Heart right ventricle (tissue), 16 donors: ENCODE measurements around the gene ST7. TPM values are rescaled to one million over a fixed set of nuclear protein-coding genes. Genes with fewer than 3 reads are reported as not detected.

ENCODE experiments used
- ATAC-seq, 8 donors: fragments of 200-7000 bp; cut with Tn5 transposase; one replicate each; pipeline ENCODE4 v1.9.1; 2020; ENCODE audit warnings: mild to moderate bottlenecking in 8 of 8, moderate library complexity in 8 of 8, moderate number of reproducible peaks in 1 of 8
- DNase-seq, 2 donors: peaks; one replicate each; pipeline ENCODE4 v3.0.0-alpha.2; 2020
- H3K27ac ChIP-seq, 10 donors: fragments of 200-600 bp; sonication (generic) in 2 of 10; one replicate each; pipeline versions ENCODE4 v1.5.0 to v1.8.0; 2020 to 2022; ENCODE audit warnings: mild to moderate bottlenecking in 3 of 10
- H3K27me3 ChIP-seq, 7 donors: fragments of 200-600 bp; one replicate each; pipeline ENCODE4 v1.8.0; 2021 to 2022; ENCODE audit warnings: mild to moderate bottlenecking in 2 of 7
- H3K36me3 ChIP-seq, 9 donors: fragments of 200-600 bp; sonication (generic) in 1 of 9; one replicate each; pipeline versions ENCODE4 v1.5.0 to v1.8.0; 2020 to 2022; ENCODE audit warnings: mild to moderate bottlenecking in 2 of 9
- H3K4me1 ChIP-seq, 9 donors: fragments of 200-600 bp; sonication (generic) in 1 of 9; one replicate each; pipeline versions ENCODE4 v1.5.0 to v1.8.0; 2020 to 2022; ENCODE audit warnings: mild to moderate bottlenecking in 4 of 9
- H3K4me3 ChIP-seq, 10 donors: fragments of 200-600 bp; sonication (generic) in 2 of 10; one replicate each; pipeline versions ENCODE4 v1.5.0 to v1.8.0; 2020 to 2022; ENCODE audit warnings: mild to moderate bottlenecking in 7 of 10, moderate library complexity in 2 of 10
- H3K9me3 ChIP-seq, 11 donors: fragments of 200-600 bp in 10 of 11; sonication (generic) in 2 of 11; one replicate each; pipeline versions ENCODE4 v1.5.0 to v1.8.0; 2013 to 2022; ENCODE audit warnings: mild to moderate bottlenecking in 2 of 11, control low read depth in 1 of 11, moderate library complexity in 1 of 11
- CTCF ChIP-seq, 9 donors: fragments of 200-600 bp; sonication (generic) in 2 of 9; IDR thresholded peaks; one replicate each; pipeline versions ENCODE4 v1.5.0 to v1.8.0; 2021 to 2022; ENCODE audit warnings: antibody characterized with exemption in 9 of 9, mild to moderate bottlenecking in 5 of 9, moderate library complexity in 1 of 9
- WGBS, 2 donors: extraction: QIAGEN DNeasy Blood & Tissue Kit; methylation state at CpG; one replicate each; pipeline ENCODE4 v1.1.7; 2013; ENCODE audit warnings: inconsistent platforms in 1 of 2; 5-methylcytosine and 5-hydroxymethylcytosine counted together
- intact Hi-C, 10 donors: fragments of 100-400 bp; cut with DNase I; formaldehyde crosslinking; loops; one replicate each; pipeline versions ENCODE4 v1.11.1 to v1.14.2; 2022
- long read RNA-seq, 3 donors: library from polyadenylated mRNA; unstranded; transcript quantifications; one replicate each; pipeline ENCODE4 v2.0.0, GENCODE V29; 2020 to 2021
- polyA plus RNA-seq, 2 donors: library from polyadenylated mRNA; stranded (reverse); fragments of 200-250 nt; gene quantifications; one replicate each; pipeline ENCODE4 v1.2.3, GENCODE V29; 2013
- total RNA-seq, 10 donors: library from RNA; stranded (reverse); fragmentation: NEBNext Ultra II Directional in 3 of 10; extraction: Animal tissue kit (Norgen Biotek cat#: 25700) in 3 of 10; gene quantifications; one replicate each; pipeline versions ENCODE4 v1.2.1 to v1.2.4, GENCODE V29; 2021 to 2023
- donor health status: Arrhythmogenic right ventricular cardiomyopathy.
- donor health status: ischemic (EF 13 %, LVEDD 7.1; RV severe dilation, severe dysfunction).
- donor health status: healthy with polysubstance abuse.
- donor health status: DM: no; HTN: yes; CAD: no.
- donor health status: DM: no; HTN: no; CAD: no.
- donor health status: ischemic (EF 25% LVEDD 6.9; RV normal size, moderate dysfunction).
- donor health status: ischemic (EF 25% LVEDD 5.7; RV mildly dilated, moderate dysfunction).
- donor health status: healthy.
- donor health status: DM: yes; HTN: yes; CAD: no.
- donor health status: Ischemic cardiomyopathy.
- donor health status: ischemic (EF 35%, LVEDD 5.7; RV mildly dilated, moderate dysfunction).
- donor health status: nonischemic (EF 11% LVEDD 7.7; RV severe dilation, severe dysfunction).
- donor health status: DM: yes; HTN: yes; CAD: no.
- donor health status: PGD.
- donor health status: ischemic (EF 29% LVEDD 5.4; RV normal size, mild dysfunction).
- donor health status: nonischemic (EF 23%, LVEDD 6.1; RV moderate dilation, normal function).

The ST7 gene
- total RNA-seq, result 10 to 100 TPM; 20.6 to 40.2 (median 24.4) TPM
- polyA plus RNA-seq, result 10 to 100 TPM; 20.1 to 22.7 TPM
- long read RNA-seq, donor 1, transcript ST7-202 (16 exons, 2,142 nt), result major isoform, 12 of 35 reads
- long read RNA-seq, donor 1, partial matches to known transcripts, result 10 of 35 reads
- long read RNA-seq, donor 1, other reads (novel, unspliced or antisense), result 6 of 35 reads
- long read RNA-seq, donor 2, transcript ST7-202 (16 exons, 2,142 nt), result major isoform, 6 of 23 reads
- long read RNA-seq, donor 2, partial matches to known transcripts, result 10 of 23 reads
- long read RNA-seq, donor 2, other reads (novel, unspliced or antisense), result 4 of 23 reads
- long read RNA-seq, donor 3, partial matches to known transcripts, result 3 of 12 reads
- long read RNA-seq, donor 3, other reads (novel, unspliced or antisense), result 3 of 12 reads

GRCh38 chr7:116953372-116953905, at the start of gene ST7:
Gene ST7 (plus strand): TSS chr7:116953501. CDS start chr7:116953541, 40 bp downstream.
- intact Hi-C loops, result loop anchor here in 2 of 10 donors (5.0 kb wide), 2 partner anchors 64 to 91 kb away; partner anchors contain the start of gene CAPZA2 (in 1 of the 2)
- peak within 1 kb of the TSS; percentile 77 to 95 (median 84) for H3K4me3 ChIP-seq
- peaks cover 0 to 46% (median 37%) of the 10 kb centered on the region in 9 donors for H3K4me1 ChIP-seq

GRCh38 chr7:116906391-116906790, 46.9 kb upstream of the ST7 start:
- H3K27ac ChIP-seq, result no peak overlapping the region
- TF ChIP-seq CTCF (IDR thresholded peaks at IDR 0.05), result no peak
- H3K4me3 ChIP-seq, result no peak overlapping the region
- ATAC-seq, result no peak
- DNase-seq, result no peak
- WGBS, 2 donors, result 93 to 96% methylated on average over 1 of the region's 1 CpG
- H3K36me3 ChIP-seq, result peaks cover 0 to 96% (median 15%) of the 10 kb centered on the region in 9 donors
- H3K27me3 ChIP-seq, result no peaks in the 10 kb centered on the region
- H3K4me1 ChIP-seq, result peaks cover 0 to 18% (median 8%) of the 10 kb centered on the region in 9 donors
- H3K9me3 ChIP-seq, result no peaks in the 10 kb centered on the region
- intact Hi-C loops, result no loop called here

More at GRCh38 chr7:116953372-116953905, at the start of gene ST7:
- H3K27ac ChIP-seq, result peak within 1 kb of the TSS; percentile 98 to 100 (median 99)
- WGBS, 2 donors, result 0% methylated on average over 75 to 77 of the region's 77 CpGs
- no peaks in the 10 kb centered on the region for H3K27me3 ChIP-seq
- no peaks in the 10 kb centered on the region for H3K36me3 ChIP-seq
- DNase-seq (peak; percentile 50 to 59), ATAC-seq (peak; percentile 38 to 80 (median 65))
- no peak for TF ChIP-seq CTCF (IDR thresholded peaks at IDR 0.05)
- no peaks in the 10 kb centered on the region for H3K9me3 ChIP-seq

GRCh38 chr7:116910383-116910782, 42.9 kb upstream of the ST7 start:
- peaks cover 0 to 99% (median 45%) of the 10 kb centered on the region in 9 donors for H3K36me3 ChIP-seq
- no peak for TF ChIP-seq CTCF (IDR thresholded peaks at IDR 0.05)
- intact Hi-C loops, result loop anchor here in 1 of 10 donors (10.0 kb wide), 1 partner anchor 46 kb away; the partner anchor contains the start of gene CAPZA2
- DNase-seq (no peak), ATAC-seq (peak in 5 of 8 donors; percentile 37 to 70 (median 67))
- 87 to 89% methylated on average over 6 of the region's 6 CpGs for WGBS, 2 donors
- peaks cover 0 to 20% (median 3%) of the 10 kb centered on the region in 9 donors for H3K4me1 ChIP-seq
- H3K4me3 ChIP-seq, result no peak overlapping the region
- H3K9me3 ChIP-seq, result peaks cover 0 to 6% (median 0%) of the 10 kb centered on the region in 11 donors
- no peaks in the 10 kb centered on the region for H3K27me3 ChIP-seq
- H3K27ac ChIP-seq, result peak overlapping the region in 5 of 10 donors; percentile 13 to 41 (median 17)

GRCh38 chr7:116911801-116912200, 41.5 kb upstream of the ST7 start:
- intact Hi-C loops, result loop anchor here in 1 of 10 donors (10.0 kb wide), 1 partner anchor 47 kb away; the partner anchor contains the start of gene CAPZA2
- 97 to 100% methylated on average over 1 of the region's 1 CpG for WGBS, 2 donors
- DNase-seq (no peak), ATAC-seq (no peak)
- TF ChIP-seq CTCF (IDR thresholded peaks at IDR 0.05), result no peak
- H3K9me3 ChIP-seq, result peaks cover 0 to 6% (median 0%) of the 10 kb centered on the region in 11 donors
- H3K27me3 ChIP-seq, result no peaks in the 10 kb centered on the region
- H3K36me3 ChIP-seq, result peaks cover 0 to 99% (median 56%) of the 10 kb centered on the region in 9 donors
- H3K4me3 ChIP-seq, result no peak overlapping the region
- H3K4me1 ChIP-seq, result peaks cover 0 to 16% (median 0%) of the 10 kb centered on the region in 9 donors
- no peak overlapping the region for H3K27ac ChIP-seq
